Loucy (cell line): ENCODE data around the gene HOXA7.

Experiments used
- H2AFZ ChIP-seq: fragments of 200-600 bp; sonication (generic); 2 replicates; pipeline ENCODE4 v1.6.0; 2016; ENCODE audit warnings: antibody characterized with exemption, mild to moderate bottlenecking, low read length, moderate library complexity
- H3F3A ChIP-seq: fragments of 200-600 bp; 2 replicates; pipeline ENCODE4 v1.6.0; 2016; ENCODE audit warnings: antibody characterized with exemption, low read depth, mild to moderate bottlenecking
- H3K27me3 ChIP-seq: fragments of 200-600 bp; sonication (generic); 2 replicates; pipeline ENCODE4 v1.6.1; 2014; ENCODE audit warnings: low read length, mild to moderate bottlenecking; ENCODE audit not compliant: insufficient read depth, poor library complexity, severe bottlenecking
- H3K36me3 ChIP-seq: fragments of 200-600 bp; sonication (generic); 2 replicates; pipeline ENCODE4 v1.6.1; 2016; ENCODE audit warnings: low read length; ENCODE audit not compliant: insufficient read depth
- H3K4me1 ChIP-seq: fragments of 200-600 bp; sonication (generic); 2 replicates; pipeline ENCODE4 v1.5.1; 2014; ENCODE audit warnings: low read length, mild to moderate bottlenecking; ENCODE audit not compliant: insufficient read depth, poor library complexity, severe bottlenecking
- H3K4me2 ChIP-seq: fragments of 200-600 bp; sonication (generic); 2 replicates; pipeline ENCODE4 v1.6.0; 2014; ENCODE audit warnings: antibody characterized with exemption, low read length, low read depth, mild to moderate bottlenecking; ENCODE audit not compliant: poor library complexity, severe bottlenecking
- H3K4me3 ChIP-seq: fragments of 200-600 bp; sonication (generic); 2 replicates; pipeline ENCODE4 v1.5.1; 2014; ENCODE audit warnings: low read length, mild to moderate bottlenecking, mixed read lengths; ENCODE audit not compliant: poor library complexity, severe bottlenecking
- H3K79me2 ChIP-seq: fragments of 200-600 bp; sonication (generic); 2 replicates; pipeline ENCODE4 v1.6.1; 2014; ENCODE audit warnings: low read length; ENCODE audit not compliant: insufficient read depth
- H3K9ac ChIP-seq: fragments of 200-600 bp; sonication (generic); 2 replicates; pipeline ENCODE4 v1.6.0; 2014; ENCODE audit warnings: mild to moderate bottlenecking, low read depth, low read length, moderate library complexity; ENCODE audit not compliant: poor library complexity, severe bottlenecking
- H3K9me2 ChIP-seq: fragments of 200-600 bp; sonication (generic); replicated peaks from 2 replicates; pipeline ENCODE4 v1.6.1; 2016; ENCODE audit warnings: low read depth, low read length, mixed read lengths
- H3K9me3 ChIP-seq: fragments of 200-600 bp; sonication (generic); 2 replicates; pipeline ENCODE4 v1.6.1; 2014; ENCODE audit warnings: mild to moderate bottlenecking, antibody characterized with exemption, low read length, low read depth; ENCODE audit not compliant: insufficient read depth
- H4K20me1 ChIP-seq: fragments of 200-600 bp; sonication (generic); 2 replicates; pipeline ENCODE4 v1.6.0; 2014; ENCODE audit warnings: antibody characterized with exemption, low read length, mild to moderate bottlenecking; ENCODE audit not compliant: insufficient read depth, poor library complexity, severe bottlenecking
- CTCF ChIP-seq: fragments of 200-600 bp; sonication (generic); conservative IDR thresholded peaks from 2 replicates; pipeline ENCODE4 v1.5.1; 2014; ENCODE audit warnings: mild to moderate bottlenecking, antibody characterized with exemption, low read length
- EZH2phosphoT487 ChIP-seq: fragments of 200-600 bp; IDR thresholded peaks from 2 replicates; pipeline ENCODE4 v1.6.1; 2018; ENCODE audit warnings: antibody characterized with exemption, mild to moderate bottlenecking, moderate library complexity, borderline replicate concordance

HOXA7 gene

DNA sequence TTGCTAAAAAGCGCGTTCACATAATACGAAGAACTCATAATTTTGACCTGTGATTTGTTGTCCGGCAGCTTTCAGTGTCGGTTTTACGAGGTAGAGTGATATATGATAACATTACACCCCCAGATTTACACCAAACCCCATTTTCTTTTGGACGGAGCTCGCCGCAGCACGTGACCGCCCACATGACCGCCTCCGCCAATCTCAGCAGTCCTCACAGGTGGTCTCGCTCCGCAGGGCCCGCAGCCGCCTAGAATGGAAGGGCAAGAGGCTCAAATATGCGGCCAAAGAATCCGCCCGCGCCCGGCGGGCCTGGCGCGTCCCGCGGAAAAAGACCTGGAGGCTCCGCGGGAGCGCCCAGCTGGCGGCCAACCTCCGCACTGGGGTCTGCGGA, at the start of gene HOXA7:
HOXA7 (minus strand) TSS at position 168 of the 391 bp plus-strand sequence; CDS start at position 38, 130 bp downstream.
- Histone ChIP-seq H3K79me2 (peaks cover 98% of the 10 kb centered on the region), H3K9me2 (no peaks in the 10 kb centered on the region), H3F3A (no peaks in the 10 kb centered on the region), H3K27me3 (peaks cover 8% of the 10 kb centered on the region), H3K4me3 (peak within 1 kb of the TSS; percentile 94), H3K36me3 (0 out of 2 replicates have a peak, but pooled peaks cover 3% of the 10 kb centered on the region), H2AFZ (no peak within 1 kb of the TSS), H3K4me1 (peaks cover 29% of the 10 kb centered on the region), H3K9me3 (no peaks in the 10 kb centered on the region), H3K4me2 (peak within 1 kb of the TSS; percentile 91), H3K9ac (peak within 1 kb of the TSS; percentile 99), H4K20me1 (peaks cover 8% of the 10 kb centered on the region)
- TF ChIP-seq EZH2phosphoT487 (no peak), CTCF (no peak)

DNA sequence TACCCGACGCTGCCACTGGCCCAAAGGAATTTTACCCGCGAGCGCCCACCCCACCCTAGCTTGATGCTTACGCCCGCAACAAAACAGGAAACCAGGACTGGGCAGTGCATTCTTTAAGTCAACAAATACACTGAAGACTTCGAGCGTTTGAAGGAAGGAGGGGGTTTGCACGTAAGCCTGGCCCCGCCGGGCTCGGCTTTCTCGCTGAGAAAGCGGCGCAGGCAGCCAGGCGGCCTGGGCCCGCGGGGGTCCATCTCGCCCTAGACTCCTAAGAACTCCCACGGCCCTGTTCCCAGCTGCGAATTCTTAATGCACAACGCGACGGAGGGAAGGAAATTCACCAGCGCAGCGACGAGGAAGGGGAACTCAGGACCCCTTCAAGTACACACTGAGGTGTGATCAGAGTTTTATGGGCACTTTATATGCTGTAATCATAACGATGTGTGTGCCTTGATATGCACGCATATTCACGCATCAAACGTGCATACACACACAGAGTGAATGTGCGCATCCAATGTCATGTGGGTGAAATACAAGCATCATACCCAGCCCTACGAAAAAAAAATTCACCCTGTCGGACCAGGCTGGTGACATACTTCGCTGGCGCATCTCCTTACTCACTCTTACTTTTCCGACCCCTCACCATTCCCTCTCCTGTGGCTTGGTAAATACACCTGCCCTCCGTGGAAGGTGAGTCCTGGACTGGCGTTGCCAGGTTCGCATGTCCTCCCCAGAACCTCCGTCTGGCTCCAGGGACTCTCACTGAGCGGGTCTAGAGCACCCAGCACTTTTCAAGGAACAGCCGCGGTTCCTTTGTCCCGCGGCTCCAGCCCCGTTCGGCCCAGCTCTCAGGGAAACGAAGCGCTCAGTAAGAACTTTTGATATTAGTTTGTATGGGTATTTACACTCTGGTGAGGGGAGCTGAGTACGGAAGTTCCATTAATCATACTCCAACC, 49.1 kb upstream of the HOXA7 start:
- H3K4me1 ChIP-seq: peaks cover 18% of the 10 kb centered on the region
- H3K9me3 ChIP-seq: no peaks in the 10 kb centered on the region
- no peaks in the 10 kb centered on the region for H3K27me3 ChIP-seq
- no peaks in the 10 kb centered on the region for H4K20me1 ChIP-seq
- H3F3A ChIP-seq: no peaks in the 10 kb centered on the region
- H3K79me2 ChIP-seq: peaks cover 25% of the 10 kb centered on the region
- H3K4me3 ChIP-seq: no peak overlapping the region
- H3K9ac ChIP-seq: no peak overlapping the region
- H3K36me3 ChIP-seq: no peaks in the 10 kb centered on the region
- no peaks in the 10 kb centered on the region for H3K9me2 ChIP-seq
- H2AFZ ChIP-seq: no peak overlapping the region
- no peak overlapping the region for H3K4me2 ChIP-seq
- TF ChIP-seq CTCF (no peak), EZH2phosphoT487 (no peak)

GRCh38 chr7:27204851-27205322, 48.4 kb upstream of the HOXA7 start:
- H3K79me2 ChIP-seq: peaks cover 31% of the 10 kb centered on the region
- H4K20me1 ChIP-seq: no peaks in the 10 kb centered on the region
- H3K27me3 ChIP-seq: no peaks in the 10 kb centered on the region
- H3K4me2 ChIP-seq: no peak overlapping the region
- TF ChIP-seq CTCF (no peak), EZH2phosphoT487 (no peak)
- H3K4me3 ChIP-seq: no peak overlapping the region
- no peaks in the 10 kb centered on the region for H3K9me2 ChIP-seq
- H3F3A ChIP-seq: no peaks in the 10 kb centered on the region
- peaks cover 18% of the 10 kb centered on the region for H3K4me1 ChIP-seq
- H3K36me3 ChIP-seq: no peaks in the 10 kb centered on the region
- no peak overlapping the region for H2AFZ ChIP-seq
- no peak overlapping the region for H3K9ac ChIP-seq
- H3K9me3 ChIP-seq: no peaks in the 10 kb centered on the region
